ENCODE measurements around the gene NIM1K.

Gene NIM1K

GRCh38 chr5:43286623-43287022 lies 94.6 kb downstream of the NIM1K start:
- Histone ChIP-seq H3K27me3 (ENCODE audit: control insufficient read depth, insufficient read depth, low read length) (no peaks in the 10 kb centered on the region), H2AFZ (no peak overlapping the region), H3K9me3 (ENCODE audit: control insufficient read depth, low read length) (no peaks in the 10 kb centered on the region), H3K9ac (no peak overlapping the region), H3K79me2 (no peaks in the 10 kb centered on the region), H3K27ac (no peak overlapping the region), H3K4me3 (ENCODE audit: low read depth, low read length) (no peak overlapping the region), H3K36me3 (ENCODE audit: control insufficient read depth, insufficient read depth, low read length) (no peaks in the 10 kb centered on the region), H3K4me1 (no peaks in the 10 kb centered on the region), H3K4me2 (ENCODE audit: low read length) (no peak overlapping the region)
- TF ChIP-seq CTCF (IDR thresholded peaks at IDR 0.05), result no peak

- Histone ChIP-seq H3K9me3 (ENCODE audit: control insufficient read depth, low read length) (no peaks in the 10 kb centered on the region), H3K27ac (no peak overlapping the region), H3K9ac (no peak overlapping the region), H3K4me3 (ENCODE audit: low read depth, low read length) (no peak overlapping the region), H3K4me1 (no peaks in the 10 kb centered on the region), H3K36me3 (ENCODE audit: control insufficient read depth, insufficient read depth, low read length) (no peaks in the 10 kb centered on the region), H3K4me2 (ENCODE audit: low read length) (no peak overlapping the region), H2AFZ (no peak overlapping the region), H3K27me3 (ENCODE audit: control insufficient read depth, insufficient read depth, low read length) (no peaks in the 10 kb centered on the region), H3K79me2 (no peaks in the 10 kb centered on the region)
- no peak for TF ChIP-seq CTCF (IDR thresholded peaks at IDR 0.05)
Observed at GRCh38 chr5:43287493-43287892, 95.5 kb downstream of the NIM1K start.

GRCh38 chr5:43288269-43288831 lies 96.3 kb downstream of the NIM1K start:
- H3K9ac ChIP-seq, result no peak overlapping the region
- TF ChIP-seq CTCF (IDR thresholded peaks at IDR 0.05), result no peak
- H3K79me2 ChIP-seq, result no peaks in the 10 kb centered on the region
- H2AFZ ChIP-seq, result no peak overlapping the region
- H3K27ac ChIP-seq, result no peak overlapping the region
- H3K27me3 ChIP-seq (ENCODE audit: control insufficient read depth, insufficient read depth, low read length), result no peaks in the 10 kb centered on the region
- no peak overlapping the region for H3K4me2 ChIP-seq (ENCODE audit: low read length)
- H3K4me3 ChIP-seq (ENCODE audit: low read depth, low read length), result no peak overlapping the region
- no peaks in the 10 kb centered on the region for H3K36me3 ChIP-seq (ENCODE audit: control insufficient read depth, insufficient read depth, low read length)
- no peaks in the 10 kb centered on the region for H3K9me3 ChIP-seq (ENCODE audit: control insufficient read depth, low read length)
- no peaks in the 10 kb centered on the region for H3K4me1 ChIP-seq

GRCh38 chr5:43290726-43291125 lies 98.7 kb downstream of the NIM1K start:
- H3K79me2 ChIP-seq, result no peaks in the 10 kb centered on the region
- H3K4me2 ChIP-seq (ENCODE audit: low read length), result no peak overlapping the region
- no peaks in the 10 kb centered on the region for H3K4me1 ChIP-seq
- H3K9ac ChIP-seq, result no peak overlapping the region
- no peaks in the 10 kb centered on the region for H3K27me3 ChIP-seq (ENCODE audit: control insufficient read depth, insufficient read depth, low read length)
- no peaks in the 10 kb centered on the region for H3K9me3 ChIP-seq (ENCODE audit: control insufficient read depth, low read length)
- no peaks in the 10 kb centered on the region for H3K36me3 ChIP-seq (ENCODE audit: control insufficient read depth, insufficient read depth, low read length)
- H3K4me3 ChIP-seq (ENCODE audit: low read depth, low read length), result no peak overlapping the region
- H3K27ac ChIP-seq, result no peak overlapping the region
- TF ChIP-seq CTCF (IDR thresholded peaks at IDR 0.05), result no peak
- no peak overlapping the region for H2AFZ ChIP-seq

- Histone ChIP-seq H3K27me3 (ENCODE audit: control insufficient read depth, insufficient read depth, low read length) (no peaks in the 10 kb centered on the region), H3K79me2 (peaks cover 2% of the 10 kb centered on the region), H3K36me3 (ENCODE audit: control insufficient read depth, insufficient read depth, low read length) (no peaks in the 10 kb centered on the region), H3K9ac (no peak overlapping the region), H3K27ac (no peak overlapping the region), H3K9me3 (ENCODE audit: control insufficient read depth, low read length) (no peaks in the 10 kb centered on the region), H3K4me2 (ENCODE audit: low read length) (no peak overlapping the region), H3K4me1 (no peaks in the 10 kb centered on the region), H2AFZ (no peak overlapping the region), H3K4me3 (ENCODE audit: low read depth, low read length) (no peak overlapping the region)
- no peak for TF ChIP-seq CTCF (IDR thresholded peaks at IDR 0.05)
Observed at GRCh38 chr5:43294226-43294625, 102.2 kb downstream of the NIM1K start.
